Measurements from ENCODE around the gene FAM83G. TPM values are rescaled to one million over a fixed set of nuclear protein-coding genes. Genes with fewer than 3 reads are reported as not detected.
A peak's percentile ranks its signal among the peaks of the same experiment; 100 is the strongest.
"Not testable (repeated sequence)": the region's sequence is repeated elsewhere in the genome, so short reads cannot be mapped to it uniquely, and the experiment has no call there.

FAM83G gene
- total RNA-seq, 1 experiment from 2014 or later, result 2.9 TPM

DNA sequence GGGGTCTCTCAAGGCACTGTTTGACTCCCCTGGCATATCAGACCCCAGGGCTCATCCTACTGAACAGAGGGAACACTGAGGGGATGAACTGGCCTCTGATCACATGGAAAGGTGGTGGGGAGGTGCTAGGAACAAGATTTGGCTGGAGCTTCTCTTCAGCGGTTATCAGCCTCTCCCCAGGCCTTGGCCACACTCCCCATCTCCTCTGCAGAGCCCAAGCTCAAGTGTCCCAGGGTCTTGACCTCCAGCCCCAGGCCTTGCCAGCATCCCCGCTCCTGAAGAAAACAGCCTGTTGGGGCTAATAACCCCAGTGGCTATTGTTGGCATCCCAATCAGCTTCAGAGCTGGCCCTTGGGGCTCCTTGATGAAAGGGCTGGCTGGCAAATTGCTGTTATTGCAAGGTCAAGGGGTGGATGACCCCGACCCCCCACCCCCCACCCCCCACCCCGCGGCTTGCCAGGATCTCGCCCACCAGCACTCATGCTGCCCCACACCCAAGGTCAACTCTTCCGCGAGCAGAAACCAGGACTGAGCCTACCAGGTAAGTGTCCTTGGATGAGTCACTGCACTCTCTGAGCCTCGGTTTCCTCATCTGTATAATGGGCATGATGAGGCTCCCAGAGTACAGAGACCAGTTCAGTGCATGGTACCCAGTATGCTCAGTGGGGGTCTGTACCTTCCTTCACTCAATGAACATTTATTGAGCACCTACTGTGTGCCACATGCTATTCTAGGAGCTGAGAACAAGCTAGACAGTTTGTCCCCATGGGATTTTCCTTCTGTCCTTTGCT lies 18.8 kb upstream of the FAM83G start:
- no peak for DNase-seq (ENCODE audit: low read depth)

DNA sequence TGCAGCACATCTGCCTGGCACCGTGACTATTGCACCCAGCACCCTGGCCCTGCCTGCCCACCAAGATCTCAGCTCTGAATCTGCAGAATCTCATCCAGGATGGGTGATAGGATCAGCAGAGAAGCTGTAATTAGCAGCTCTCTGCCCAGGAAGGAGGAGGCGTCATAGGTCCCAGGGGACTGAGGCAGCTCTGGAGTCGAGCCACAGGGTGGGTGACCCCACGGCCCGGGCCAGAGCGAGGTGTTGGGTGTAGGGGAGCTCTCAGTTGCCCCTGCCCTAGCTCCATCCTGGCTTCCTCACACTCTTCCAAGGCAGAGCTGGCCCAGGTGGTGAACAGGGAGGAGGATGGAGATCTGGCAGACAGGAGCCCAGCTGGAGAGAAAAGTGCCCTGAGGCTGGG lies 18.2 kb upstream of the FAM83G start:
- DNase-seq (ENCODE audit: low read depth), result no peak

DNA sequence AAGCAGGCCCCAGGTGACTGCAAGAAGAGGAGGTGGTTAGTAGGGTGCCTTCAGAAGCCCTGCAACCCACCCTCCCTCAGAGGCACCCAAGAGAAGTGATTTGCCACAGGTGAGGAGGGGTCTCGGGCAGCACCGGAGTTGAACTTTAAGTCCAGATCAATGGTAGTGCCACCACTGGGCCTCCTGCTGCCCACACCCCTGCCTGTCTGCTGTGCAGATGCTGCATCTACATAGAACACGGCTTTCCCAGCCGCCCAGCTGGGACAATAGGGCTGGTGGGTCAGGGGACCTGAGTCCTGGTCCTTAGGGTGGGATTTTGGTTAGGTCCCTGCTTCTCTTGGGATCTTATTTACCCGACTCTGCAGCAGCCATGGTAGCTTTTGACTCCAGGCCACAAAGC lies 17.6 kb upstream of the FAM83G start:
- no peak for DNase-seq (ENCODE audit: low read depth)

DNA sequence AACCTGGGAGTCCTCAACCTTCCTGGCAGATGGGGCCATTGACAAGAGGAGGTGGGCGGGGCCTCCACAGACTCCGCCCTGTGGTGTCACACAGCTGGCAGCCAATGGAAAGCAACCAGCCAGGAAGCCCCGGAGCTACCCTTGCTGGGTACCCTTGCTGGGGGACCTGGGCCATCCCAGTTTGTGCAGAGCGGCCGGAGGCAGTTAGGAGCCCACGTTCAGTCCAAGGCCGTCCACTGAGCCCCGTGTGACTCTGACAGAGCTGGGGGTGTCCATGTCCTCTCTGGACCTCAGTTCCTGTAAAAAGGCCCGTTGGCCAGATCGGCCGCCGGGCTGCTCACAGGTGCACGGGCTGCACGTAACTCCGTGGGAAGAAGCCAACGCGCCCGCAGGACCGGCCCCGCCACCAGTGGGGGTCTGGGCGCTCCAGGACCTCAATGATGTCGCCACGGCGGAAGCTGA lies 17.1 kb upstream of the FAM83G start:
- no peak for DNase-seq (ENCODE audit: low read depth)

DNA sequence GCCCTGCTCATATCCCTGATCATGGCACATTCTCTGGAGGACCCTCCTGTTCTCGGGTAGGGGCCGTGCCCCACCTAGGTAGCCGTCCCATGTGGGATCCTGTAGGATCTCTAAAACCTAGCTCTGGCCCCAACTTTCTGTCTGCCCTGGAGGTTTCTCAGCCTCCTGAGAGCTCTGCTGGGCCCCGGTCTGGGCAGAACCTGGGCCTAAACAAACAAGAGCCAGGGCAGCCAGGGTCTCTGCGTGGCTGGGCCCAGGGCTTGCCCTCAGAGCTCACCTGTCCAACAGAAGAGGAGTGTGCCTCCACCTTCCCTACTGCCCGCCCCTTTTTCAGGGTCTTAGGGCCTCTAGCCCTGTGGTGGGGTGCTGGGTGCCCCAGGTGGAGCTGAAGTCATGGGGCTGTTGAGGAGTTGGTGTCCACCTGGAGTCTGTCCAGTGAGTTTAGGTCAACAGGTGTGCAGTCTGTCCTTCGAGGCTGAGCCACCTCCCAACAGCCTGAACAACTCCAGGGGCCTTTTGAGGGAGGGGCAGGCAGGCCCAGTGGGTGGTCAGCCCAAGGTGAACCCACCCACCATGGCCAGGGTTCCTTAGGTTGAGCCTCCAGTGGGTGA lies 16.6 kb upstream of the FAM83G start:
- not testable (repeated sequence) for DNase-seq (ENCODE audit: low read depth)

DNA sequence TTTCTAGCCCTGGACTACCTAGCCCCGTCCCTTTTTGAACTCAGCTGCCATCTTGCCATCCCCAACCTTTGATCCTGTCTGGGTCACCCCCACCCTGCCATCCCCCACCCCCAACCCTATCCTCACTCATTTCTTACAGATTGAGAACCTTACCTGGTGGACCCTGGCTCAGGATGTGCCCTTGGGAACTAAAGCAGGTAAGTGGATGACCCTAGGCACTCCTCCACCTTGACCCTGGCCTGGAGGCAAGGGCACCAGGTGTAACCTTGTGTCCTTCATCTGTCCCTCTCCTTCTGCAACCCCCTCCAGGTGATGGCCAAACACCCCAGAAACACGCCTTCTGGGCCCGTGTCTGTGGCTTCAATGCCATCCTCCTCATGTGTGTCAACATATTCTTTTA lies 15.5 kb upstream of the FAM83G start:
- DNase-seq (ENCODE audit: low read depth), result no peak

DNA sequence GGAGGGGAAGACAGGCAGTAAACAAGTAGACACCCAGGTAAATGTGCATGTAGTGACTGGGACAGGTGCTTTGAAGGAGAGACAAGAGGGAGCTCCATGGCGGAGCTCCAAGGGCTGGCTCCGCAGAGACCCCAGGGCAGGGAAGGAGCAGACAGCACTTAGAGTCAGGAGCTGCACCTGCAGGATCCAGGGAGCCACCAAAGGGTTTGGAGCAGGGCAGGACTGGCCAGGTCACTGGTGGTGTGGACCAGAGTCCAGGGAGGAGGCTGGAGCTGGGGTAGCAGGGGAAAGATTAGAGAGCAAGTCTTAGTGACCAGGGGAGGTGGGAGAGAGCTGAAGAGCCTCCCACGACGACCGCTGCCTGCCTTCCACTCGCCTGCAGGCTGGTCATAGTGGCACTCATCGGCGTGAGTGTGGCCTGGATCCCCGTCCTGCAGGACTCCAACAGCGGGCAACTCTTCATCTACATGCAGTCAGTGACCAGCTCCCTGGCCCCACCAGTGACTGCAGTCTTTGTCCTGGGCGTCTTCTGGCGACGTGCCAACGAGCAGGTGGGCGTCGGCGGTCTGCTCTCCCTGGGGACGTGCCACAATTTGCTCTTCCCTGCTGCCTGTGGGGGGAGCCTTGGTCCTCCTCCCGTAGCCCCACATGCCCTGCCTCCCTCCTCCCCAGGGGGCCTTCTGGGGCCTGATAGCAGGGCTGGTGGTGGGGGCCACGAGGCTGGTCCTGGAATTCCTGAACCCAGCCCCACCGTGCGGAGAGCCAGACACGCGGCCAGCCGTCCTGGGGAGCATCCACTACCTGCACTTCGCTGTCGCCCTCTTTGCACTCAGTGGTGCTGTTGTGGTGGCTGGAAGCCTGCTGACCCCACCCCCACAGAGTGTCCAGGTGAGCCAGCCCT lies 14.7 kb upstream of the FAM83G start:
- no peak for DNase-seq (ENCODE audit: low read depth)

DNA sequence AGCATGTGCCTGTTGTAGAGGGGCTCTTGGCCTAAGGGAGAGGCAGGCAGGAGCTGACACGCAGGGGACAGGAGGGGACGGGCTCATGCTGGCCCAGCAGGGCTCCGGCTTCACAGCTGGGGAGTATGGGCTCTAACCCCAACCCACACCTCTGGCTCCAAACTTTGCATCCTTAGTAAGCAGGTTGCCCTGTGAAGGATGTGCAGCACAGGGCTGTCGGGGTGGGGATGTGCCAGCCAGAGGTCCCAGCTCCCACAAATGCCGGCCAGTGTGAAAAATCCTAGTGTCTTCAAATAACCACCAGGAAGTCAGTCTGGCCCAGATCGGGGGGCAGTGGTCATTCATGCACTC lies 14.0 kb upstream of the FAM83G start:
- DNase-seq (ENCODE audit: low read depth), result no peak

DNA sequence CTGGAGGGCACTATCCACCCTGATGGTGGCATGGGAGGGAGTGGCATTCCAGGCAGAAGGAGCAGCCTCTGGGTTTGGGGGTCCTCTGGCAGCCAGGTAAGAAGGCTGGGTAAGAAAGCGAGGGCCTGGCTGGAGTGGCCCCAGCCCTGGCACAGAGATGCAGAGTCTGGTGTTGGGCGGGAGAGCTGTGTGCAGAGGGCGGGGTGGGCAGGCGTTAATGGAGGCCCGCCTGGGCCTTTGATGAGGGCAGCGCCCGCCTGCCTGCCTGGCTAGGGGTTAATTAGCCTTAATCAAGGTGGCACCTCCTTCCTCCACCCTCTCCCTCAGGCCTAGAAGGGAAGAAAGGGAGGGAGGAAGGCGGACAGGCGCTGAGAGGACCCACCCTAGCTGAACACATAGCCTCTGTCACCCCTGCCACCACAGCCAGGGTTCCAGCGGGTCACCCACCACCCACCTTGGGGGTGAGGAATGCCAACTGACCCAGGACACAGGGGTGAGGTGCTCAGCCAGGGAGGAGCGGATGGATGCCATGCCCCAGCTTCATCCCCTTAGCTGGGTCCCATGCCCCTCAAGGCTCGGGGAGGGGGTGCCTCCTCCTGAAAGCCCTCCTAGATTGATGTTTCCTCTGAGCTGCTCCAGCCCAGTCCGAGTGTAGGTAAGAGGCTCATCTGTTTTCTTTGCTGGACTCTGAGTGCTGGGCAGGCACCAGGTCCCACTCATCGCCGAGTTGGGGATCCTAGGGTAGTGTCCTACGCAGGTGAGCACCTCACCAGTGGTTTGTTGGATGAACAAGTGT lies 13.4 kb upstream of the FAM83G start:
- no peak for DNase-seq (ENCODE audit: low read depth)

DNA sequence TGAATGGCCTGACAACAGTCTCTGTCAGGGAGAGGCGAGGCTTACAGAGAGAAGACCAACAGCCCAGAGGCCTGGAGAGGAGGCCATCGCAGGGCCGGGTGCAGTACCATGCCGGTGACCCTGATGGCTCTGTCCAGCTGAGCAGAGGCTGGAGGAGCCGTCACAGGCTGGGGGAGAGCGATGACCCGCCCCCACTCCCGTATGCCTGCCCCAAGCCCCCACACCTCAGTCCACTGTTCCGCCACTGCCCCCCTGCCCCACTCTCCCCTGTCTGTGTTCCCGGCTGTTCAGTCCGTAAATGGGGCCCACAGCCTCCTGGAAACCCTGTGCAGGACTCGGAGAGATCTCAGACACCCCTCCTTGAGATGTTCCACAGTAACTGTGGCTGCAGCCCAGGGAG lies 12.8 kb upstream of the FAM83G start:
- no peak for DNase-seq (ENCODE audit: low read depth)

DNA sequence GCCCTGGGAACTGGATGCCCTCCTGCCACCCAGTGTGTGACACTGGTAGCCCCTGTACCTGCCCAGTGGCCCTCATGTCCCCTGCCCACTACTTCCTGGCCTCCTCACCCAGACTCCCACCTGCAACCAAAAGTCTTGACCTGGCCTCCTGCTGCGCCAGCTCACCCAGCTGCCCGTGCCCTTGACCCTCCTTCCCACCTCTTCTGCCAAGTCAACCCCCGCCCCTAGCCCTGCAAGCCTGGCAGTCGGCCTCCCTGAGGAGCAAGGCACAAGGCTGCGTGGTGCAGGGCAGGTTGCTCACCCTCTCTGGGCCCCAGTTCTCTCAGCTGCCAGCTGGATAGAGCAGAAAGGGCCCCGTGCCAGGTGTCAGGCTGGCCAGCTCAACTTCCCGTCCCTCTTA lies 12.3 kb upstream of the FAM83G start:
- no peak for DNase-seq (ENCODE audit: low read depth)

DNA sequence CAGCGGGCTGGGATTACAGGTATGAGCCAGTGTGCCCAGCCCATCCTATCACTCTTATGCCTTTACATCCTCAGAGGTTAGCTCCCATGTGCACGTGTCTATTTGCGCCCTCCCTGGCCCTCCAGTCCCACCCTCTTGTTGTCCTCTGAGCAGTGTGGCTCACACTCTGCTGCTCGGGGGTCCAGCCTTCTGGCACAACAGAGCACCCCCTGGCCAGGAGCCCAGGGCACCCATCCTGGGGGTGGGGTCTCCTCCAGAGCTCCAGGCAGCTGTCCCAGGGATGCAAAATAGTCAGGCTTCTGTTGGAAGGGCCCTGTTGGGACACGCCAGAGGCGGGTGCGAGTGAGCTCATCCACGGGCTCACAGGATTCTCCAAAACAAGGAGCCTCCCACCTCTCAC lies 11.7 kb upstream of the FAM83G start:
- DNase-seq (ENCODE audit: low read depth), result no peak

DNA sequence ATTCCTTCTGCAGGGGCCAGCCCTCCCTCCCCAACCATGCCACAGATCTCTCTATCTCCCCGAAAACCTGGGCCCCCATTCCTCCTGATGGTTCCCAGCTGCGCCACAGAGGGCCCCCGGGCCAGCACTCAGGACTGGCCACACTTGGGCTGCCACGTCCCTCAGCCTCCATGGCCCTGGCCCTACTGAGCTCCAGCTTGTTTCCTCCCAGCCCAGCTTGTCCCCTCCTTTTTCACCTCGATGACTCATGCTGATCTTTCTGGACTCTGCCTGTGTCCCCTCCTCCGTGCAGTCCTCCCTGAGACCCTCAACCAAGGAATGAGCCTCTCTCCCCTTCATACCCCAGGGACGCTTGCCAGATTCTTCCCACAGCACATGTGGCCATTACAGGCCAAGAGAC lies 10.9 kb upstream of the FAM83G start:
- no peak for DNase-seq (ENCODE audit: low read depth)

DNA sequence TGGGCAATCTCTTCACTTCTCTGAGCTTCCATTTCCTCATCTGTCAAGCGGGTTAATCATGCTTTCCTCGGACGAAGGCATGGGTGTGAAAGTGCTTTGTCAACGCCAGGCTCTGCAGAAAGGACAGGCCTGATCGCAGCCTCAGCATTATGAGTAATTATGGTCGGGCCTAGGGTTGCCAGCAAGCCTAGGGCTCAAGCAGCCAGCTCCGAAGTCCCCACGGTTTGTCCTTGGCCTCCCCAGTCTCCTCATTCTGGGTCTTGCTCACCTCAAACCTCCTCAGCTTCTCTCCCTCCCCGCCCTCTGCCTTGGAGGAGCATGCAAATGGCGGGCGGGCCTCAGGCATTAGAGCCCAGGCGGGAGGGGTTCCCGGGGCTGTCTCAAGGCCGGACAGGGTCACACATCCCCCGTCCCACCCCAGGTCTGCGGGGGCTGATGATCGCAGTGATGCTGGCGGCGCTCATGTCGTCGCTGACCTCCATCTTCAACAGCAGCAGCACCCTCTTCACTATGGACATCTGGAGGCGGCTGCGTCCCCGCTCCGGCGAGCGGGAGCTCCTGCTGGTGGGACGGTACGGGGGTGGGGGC lies 10.2 kb upstream of the FAM83G start:
- no peak for DNase-seq (ENCODE audit: low read depth)

DNA sequence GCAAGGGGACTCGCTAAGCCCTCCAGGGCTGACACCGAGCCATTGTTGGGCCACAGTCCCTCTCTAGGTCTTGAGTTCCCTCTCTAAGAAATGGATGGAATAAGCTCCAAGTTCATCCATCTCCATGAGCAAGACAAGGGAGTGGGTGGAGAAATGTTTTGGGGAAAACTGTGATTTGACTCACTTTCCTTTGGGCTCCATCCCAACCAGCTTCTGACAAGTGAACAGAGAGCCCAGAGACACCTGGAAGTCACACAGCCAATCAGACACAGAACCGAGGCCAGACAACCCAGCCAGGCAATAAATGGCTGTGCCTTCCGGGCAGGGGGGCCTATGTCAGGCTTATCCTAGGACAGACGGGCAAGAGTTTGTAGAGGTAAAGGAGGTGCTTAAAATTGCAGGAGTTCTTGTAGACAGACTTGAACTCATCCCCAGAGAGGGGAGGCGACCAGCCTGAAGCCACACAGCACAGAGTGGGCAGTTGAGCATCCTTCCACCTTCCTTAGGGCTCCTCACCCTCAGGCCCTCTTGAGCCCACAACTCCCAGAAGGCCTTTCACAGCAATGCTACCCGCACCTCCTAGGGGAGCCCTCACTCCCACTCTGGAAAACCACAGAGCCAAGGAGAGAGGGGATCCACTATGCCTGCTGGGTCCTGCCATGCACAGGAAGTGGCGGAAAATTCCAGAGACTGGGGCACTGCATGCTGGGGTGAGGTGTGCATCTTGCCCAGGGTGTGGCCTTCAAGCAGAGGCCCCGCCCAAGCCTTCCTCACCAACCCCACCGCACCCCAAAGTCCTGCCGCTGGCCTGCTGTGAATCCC lies 9.5 kb upstream of the FAM83G start:
- no peak for DNase-seq (ENCODE audit: low read depth)

DNA sequence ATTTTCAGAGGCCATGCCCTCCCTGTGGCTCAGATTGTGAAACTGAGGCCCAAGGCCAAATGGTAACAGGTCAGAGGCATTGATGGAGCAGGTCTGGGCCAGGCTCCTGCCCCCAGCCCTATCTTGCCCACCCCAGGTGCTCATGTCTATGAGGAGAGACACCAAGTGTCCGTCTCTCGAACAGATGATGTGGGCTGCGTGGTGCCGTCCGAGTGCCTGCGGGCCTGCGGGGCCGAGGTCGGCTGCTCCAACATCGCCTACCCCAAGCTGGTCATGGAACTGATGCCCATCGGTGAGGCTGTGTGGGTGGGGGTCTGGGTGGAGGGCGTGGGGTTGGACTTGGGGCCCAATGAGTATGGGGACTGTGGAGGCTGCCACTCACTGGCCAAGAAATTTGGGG lies 8.7 kb upstream of the FAM83G start:
- DNase-seq (ENCODE audit: low read depth), result no peak

DNA sequence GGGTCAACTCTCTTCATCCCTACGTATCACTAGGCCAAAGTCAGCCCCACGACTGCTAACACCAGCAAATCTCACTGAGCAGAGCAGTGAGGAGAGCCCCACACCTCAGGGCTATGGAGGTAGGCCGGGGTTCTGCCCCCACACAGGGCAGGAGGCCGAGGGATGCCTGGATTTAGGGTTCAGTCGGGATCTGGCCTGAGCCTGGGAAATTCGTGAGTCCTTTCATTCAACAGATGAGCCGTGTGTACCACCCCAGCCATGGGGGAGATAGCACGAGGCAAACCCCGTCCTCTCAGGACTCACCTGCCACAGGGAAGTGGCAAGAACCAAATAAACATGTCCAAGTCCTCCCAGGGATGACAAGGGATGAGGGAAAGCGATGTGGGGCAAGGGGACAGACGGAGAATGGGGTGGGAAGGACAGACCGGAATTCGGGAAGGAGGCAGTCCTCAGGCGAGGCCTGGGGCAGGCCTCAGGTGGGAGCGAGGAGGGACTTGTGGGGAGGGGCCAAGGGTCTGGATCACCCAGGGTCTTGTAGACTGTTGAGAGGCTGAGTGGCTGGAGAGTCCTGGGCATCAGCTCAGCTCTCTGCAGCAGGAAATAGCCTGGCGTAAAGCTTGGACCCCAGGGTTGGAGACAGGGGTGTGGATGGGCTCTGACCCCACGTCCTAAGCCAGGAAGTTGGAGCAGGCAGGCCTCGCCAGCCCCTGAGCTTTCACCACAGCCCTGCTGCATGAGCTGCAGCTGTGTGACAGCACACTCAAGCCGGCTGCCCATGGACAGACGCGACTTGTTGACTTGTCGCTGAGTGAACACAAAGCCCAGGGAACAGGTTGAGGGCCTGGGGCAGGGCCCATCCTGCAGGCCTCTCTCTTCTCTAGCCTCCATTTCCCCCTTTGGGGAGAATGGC lies 7.9 kb upstream of the FAM83G start:
- DNase-seq (ENCODE audit: low read depth), result no peak

DNA sequence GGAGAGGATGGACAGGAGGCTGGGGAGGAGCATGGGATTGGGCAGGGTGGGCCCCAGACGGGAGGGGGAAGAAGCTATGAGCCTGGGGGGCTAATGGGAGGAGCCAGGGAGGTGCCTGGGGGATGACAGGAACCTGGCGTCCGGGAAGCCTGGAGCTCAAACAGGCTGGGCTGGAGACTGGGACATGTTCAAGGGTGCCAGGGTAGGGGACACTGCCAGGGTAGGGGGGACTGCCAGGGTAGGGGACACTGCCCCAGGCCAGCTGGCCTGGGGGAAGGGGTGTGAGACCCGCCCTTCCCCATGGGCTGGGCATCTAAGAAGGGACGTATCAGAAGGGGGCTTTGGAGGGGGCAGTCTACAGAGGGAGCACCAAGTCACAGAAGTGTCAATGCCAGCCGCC lies 7.0 kb upstream of the FAM83G start:
- DNase-seq (ENCODE audit: low read depth), result no peak

DNA sequence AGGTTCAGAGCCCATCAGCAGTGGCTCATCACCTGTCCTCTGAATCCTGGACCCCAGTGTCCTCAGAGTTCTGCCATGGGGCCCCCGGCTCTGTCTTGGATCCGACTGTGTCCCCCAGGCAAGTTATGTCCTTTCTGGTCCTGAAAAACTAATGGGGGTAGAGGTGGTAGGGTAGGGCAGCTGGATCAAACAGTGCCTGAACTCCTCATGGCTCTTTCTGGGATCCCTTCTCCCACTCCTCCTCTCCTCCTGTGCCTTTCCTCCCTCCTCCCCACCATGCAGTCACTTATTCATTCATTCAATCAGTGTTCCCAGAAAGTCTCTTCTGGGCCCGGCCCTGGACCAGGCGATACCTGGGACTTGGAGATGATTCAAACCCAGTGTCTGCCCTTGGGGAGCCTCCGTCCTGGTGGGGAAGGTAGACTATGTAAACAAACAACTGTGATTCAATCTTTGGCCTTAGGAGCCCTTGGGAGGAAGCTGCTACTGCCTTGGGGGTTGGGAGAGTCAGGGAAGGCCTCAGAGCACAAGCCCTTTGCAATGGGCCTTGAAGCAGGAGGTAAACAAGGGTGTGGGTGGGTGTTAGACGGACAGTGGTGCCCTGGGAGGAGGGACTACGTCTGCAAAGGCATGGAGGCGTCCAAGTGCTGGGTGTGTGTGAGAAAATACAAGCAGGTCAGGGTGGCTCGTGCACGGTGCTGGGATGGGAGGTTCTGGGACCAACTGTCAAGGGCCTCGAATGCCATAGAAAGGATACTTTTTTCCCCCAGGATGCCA lies 6.4 kb upstream of the FAM83G start:
- DNase-seq (ENCODE audit: low read depth), result peak; percentile 8

All from RPMI7951 (cell line).